Esophagus (tissue), 2 donors: ENCODE measurements around the gene PLA2G2F. TPM values are rescaled to one million over a fixed set of nuclear protein-coding genes. Genes with fewer than 3 reads are reported as not detected.
A peak's percentile ranks its signal among the peaks of the same experiment; 100 is the strongest.

Experiments used
- H3K27ac ChIP-seq, 2 donors: one replicate each; pipeline ENCODE4 v1.5.1; 2013; ENCODE audit warnings: low read depth in 2 of 2, mild to moderate bottlenecking in 2 of 2, inconsistent platforms in 1 of 2, low read length in 1 of 2, moderate library complexity in 1 of 2
- H3K27me3 ChIP-seq, 2 donors: one replicate each; pipeline ENCODE4 v1.6.1; 2013; ENCODE audit warnings: low read length in 2 of 2, control low read depth in 1 of 2, mild to moderate bottlenecking in 1 of 2; ENCODE audit not compliant: insufficient read depth in 2 of 2, control insufficient read depth in 1 of 2
- H3K36me3 ChIP-seq, 2 donors: one replicate each; pipeline ENCODE4 v1.6.1; 2013; ENCODE audit warnings: low read length in 1 of 2; ENCODE audit not compliant: control insufficient read depth in 2 of 2, insufficient read depth in 2 of 2
- H3K4me1 ChIP-seq, 2 donors: one replicate each; pipeline ENCODE4 v1.6.1; 2013; ENCODE audit warnings: low read length in 1 of 2; ENCODE audit not compliant: control insufficient read depth in 2 of 2, insufficient read depth in 2 of 2
- H3K4me3 ChIP-seq, 2 donors: one replicate each; pipeline ENCODE4 v1.5.1; 2013; ENCODE audit warnings: low read length in 2 of 2, mild to moderate bottlenecking in 2 of 2, low read depth in 1 of 2, moderate library complexity in 1 of 2
- H3K9me3 ChIP-seq, 2 donors: one replicate each; pipeline ENCODE4 v1.6.1; 2013; ENCODE audit warnings: mild to moderate bottlenecking in 2 of 2, low read depth in 1 of 2, low read length in 1 of 2, moderate library complexity in 1 of 2; ENCODE audit not compliant: control insufficient read depth in 2 of 2, insufficient read depth in 1 of 2
- WGBS, 2 donors: extraction: QIAGEN DNeasy Blood & Tissue Kit; methylation state at CpG; one replicate each; pipeline ENCODE4 v1.1.7; 2013; 5-methylcytosine and 5-hydroxymethylcytosine counted together
- polyA plus RNA-seq, 2 donors: library from polyadenylated mRNA; stranded (reverse); fragments of 200-250 nt; gene quantifications; one replicate each; pipeline ENCODE4 v1.2.3, GENCODE V29; 2013
- donor health status: healthy with polysubstance abuse.
- donor health status: Bipolar disorder and iron deficiency.

Gene PLA2G2F
- polyA plus RNA-seq, 2 donors = 0.01 to 0.02 TPM

GRCh38 chr1:20178634-20179370 is 39.7 kb downstream of the PLA2G2F start:
- 80 to 82% methylated on average over 13 of the region's 13 CpGs for WGBS, 2 donors
- no peaks in the 10 kb centered on the region for H3K4me1 ChIP-seq
- no peak overlapping the region for H3K4me3 ChIP-seq
- H3K9me3 ChIP-seq = peaks cover 0 to 10% of the 10 kb centered on the region in 2 donors
- no peaks in the 10 kb centered on the region for H3K36me3 ChIP-seq
- H3K27me3 ChIP-seq = no peaks in the 10 kb centered on the region
- peak overlapping the region in 1 of 2 donors; percentile 37 for H3K27ac ChIP-seq

- H3K27me3 ChIP-seq = no peaks in the 10 kb centered on the region
- H3K4me3 ChIP-seq = no peak overlapping the region
- 91 to 95% methylated on average over 2 of the region's 2 CpGs for WGBS, 2 donors
- H3K36me3 ChIP-seq = no peaks in the 10 kb centered on the region
- peak overlapping the region in 1 of 2 donors; percentile 37 for H3K27ac ChIP-seq
- H3K9me3 ChIP-seq = peaks cover 0 to 10% of the 10 kb centered on the region in 2 donors
- no peaks in the 10 kb centered on the region for H3K4me1 ChIP-seq
Measured at GRCh38 chr1:20179371-20180128, 40.4 kb downstream of the PLA2G2F start.

DNA sequence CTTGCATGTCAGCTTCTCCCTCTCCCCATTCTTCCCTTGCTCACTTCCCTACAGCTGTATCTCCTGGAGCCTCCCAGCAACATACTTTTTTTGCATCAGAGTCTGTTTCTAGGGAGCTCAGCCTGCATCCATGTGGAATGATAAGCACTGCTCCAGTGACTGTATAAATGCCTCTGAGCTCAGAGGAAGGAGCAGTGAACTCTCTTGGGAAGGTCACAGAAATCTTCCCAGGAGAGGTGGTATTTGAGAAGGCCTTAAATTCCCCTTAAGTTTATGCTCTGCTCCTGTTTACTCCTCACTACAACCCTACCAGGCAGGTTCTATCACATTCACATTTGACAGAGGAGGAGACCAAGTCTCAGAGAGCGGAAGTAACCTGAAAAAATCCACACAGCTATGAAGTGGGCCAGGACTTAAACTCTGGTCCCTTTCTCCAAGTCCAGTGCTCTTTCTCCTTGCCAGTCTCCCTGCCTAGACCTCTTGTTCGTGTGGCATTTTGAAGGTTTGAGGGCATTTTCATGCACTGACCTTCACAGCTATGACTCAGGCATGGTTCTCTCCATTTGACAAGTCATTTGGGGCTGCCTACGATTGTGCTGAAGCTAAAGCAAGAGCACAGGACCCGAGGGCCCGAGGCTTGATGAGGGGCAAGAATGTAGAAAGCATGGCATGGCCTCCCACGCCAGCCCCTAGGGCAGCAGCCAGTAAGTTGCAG is 41.2 kb downstream of the PLA2G2F start:
- Histone ChIP-seq H3K4me3 (no peak overlapping the region), H3K4me1 (no peaks in the 10 kb centered on the region), H3K27ac (no peak overlapping the region), H3K27me3 (no peaks in the 10 kb centered on the region), H3K9me3 (peaks cover 0 to 10% of the 10 kb centered on the region in 2 donors), H3K36me3 (no peaks in the 10 kb centered on the region)
- whole genome bisulfite sequencing, 2 donors = 72 to 75% methylated on average over 6 of the region's 6 CpGs

DNA sequence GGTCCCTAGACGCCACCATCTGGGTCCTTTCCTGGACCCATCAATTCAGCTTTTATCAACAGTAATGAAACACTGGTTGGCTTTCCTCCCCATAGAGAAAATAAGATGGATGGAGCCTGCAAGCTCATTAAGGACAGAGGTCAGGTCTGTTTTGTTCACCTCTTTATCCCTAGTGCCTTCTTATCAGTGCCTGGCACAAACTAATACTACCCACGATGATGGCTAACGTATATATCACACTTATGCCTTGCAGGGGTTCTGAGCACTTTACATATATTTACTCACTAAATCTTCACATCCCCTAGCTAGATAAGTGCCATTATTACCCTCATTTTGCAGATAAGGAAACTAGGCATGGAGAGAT is 41.7 kb downstream of the PLA2G2F start:
- no peak overlapping the region for H3K4me3 ChIP-seq
- H3K27ac ChIP-seq = no peak overlapping the region
- no peaks in the 10 kb centered on the region for H3K36me3 ChIP-seq
- WGBS, 2 donors = 68% methylated on average over 3 of the region's 3 CpGs
- peaks cover 0 to 10% of the 10 kb centered on the region in 2 donors for H3K9me3 ChIP-seq
- H3K4me1 ChIP-seq = no peaks in the 10 kb centered on the region
- H3K27me3 ChIP-seq = peaks cover 0 to 2% of the 10 kb centered on the region in 2 donors

- Histone ChIP-seq H3K4me3 (no peak overlapping the region), H3K4me1 (peaks cover 0 to 5% of the 10 kb centered on the region in 2 donors), H3K27me3 (peaks cover 0 to 3% of the 10 kb centered on the region in 2 donors), H3K9me3 (peaks cover 0 to 10% of the 10 kb centered on the region in 2 donors), H3K36me3 (no peaks in the 10 kb centered on the region), H3K27ac (no peak overlapping the region)
Measured at GRCh38 chr1:20182415-20182814, 43.3 kb downstream of the PLA2G2F start.

- Histone ChIP-seq H3K27me3 (peaks cover 0 to 3% of the 10 kb centered on the region in 2 donors), H3K9me3 (peaks cover 0 to 10% of the 10 kb centered on the region in 2 donors), H3K4me3 (no peak overlapping the region), H3K27ac (no peak overlapping the region), H3K4me1 (peaks cover 0 to 5% of the 10 kb centered on the region in 2 donors), H3K36me3 (no peaks in the 10 kb centered on the region)
- 79 to 85% methylated on average over 10 of the region's 10 CpGs for WGBS, 2 donors
Measured at GRCh38 chr1:20183035-20183434, 43.9 kb downstream of the PLA2G2F start.

GRCh38 chr1:20183616-20184271 is 44.6 kb downstream of the PLA2G2F start:
- no peak overlapping the region for H3K4me3 ChIP-seq
- WGBS, 2 donors = 77 to 81% methylated on average over 13 of the region's 13 CpGs

DNA sequence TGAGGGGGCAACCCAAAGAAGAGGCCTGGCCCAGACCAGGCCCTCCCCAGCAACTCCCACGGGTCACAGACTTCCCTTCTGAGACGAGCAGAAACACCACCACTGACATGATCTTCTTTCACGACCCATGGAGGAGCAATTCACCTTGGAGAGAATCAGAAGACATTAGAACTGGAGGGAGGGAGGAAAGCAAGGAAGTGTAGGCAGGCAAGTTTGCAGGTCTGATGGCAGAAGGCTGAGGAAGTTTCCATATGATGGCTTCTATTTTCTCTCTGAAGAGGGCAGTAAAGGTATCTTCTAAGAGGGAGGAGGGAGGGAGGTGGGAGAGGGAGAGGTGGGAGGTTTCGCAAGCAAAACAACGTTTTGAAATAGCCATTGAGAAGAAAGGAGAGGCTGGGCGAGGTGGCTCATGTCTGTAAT is 45.4 kb downstream of the PLA2G2F start:
- H3K27me3 ChIP-seq = peaks cover 0 to 3% of the 10 kb centered on the region in 2 donors
- H3K4me1 ChIP-seq = peaks cover 0 to 5% of the 10 kb centered on the region in 2 donors
- no peak overlapping the region for H3K4me3 ChIP-seq
- H3K27ac ChIP-seq = no peak overlapping the region
- peaks cover 0 to 6% of the 10 kb centered on the region in 2 donors for H3K9me3 ChIP-seq
- H3K36me3 ChIP-seq = no peaks in the 10 kb centered on the region
- WGBS, 2 donors = 74 to 75% methylated on average over 6 of the region's 6 CpGs

More at GRCh38 chr1:20183616-20184271, 44.6 kb downstream of the PLA2G2F start:
- Histone ChIP-seq H3K36me3 (no peaks in the 10 kb centered on the region), H3K9me3 (peaks cover 0 to 10% of the 10 kb centered on the region in 2 donors), H3K27ac (no peak overlapping the region), H3K27me3 (peaks cover 0 to 3% of the 10 kb centered on the region in 2 donors), H3K4me1 (peaks cover 0 to 5% of the 10 kb centered on the region in 2 donors)
